Measurements from ENCODE around the gene MAD1L1. TPM values are rescaled to one million over a fixed set of nuclear protein-coding genes. Genes with fewer than 3 reads are reported as not detected.

MAD1L1 gene
- total RNA-seq, 2 donors from 2014 or later = 39.5 to 79.4 TPM

DNA sequence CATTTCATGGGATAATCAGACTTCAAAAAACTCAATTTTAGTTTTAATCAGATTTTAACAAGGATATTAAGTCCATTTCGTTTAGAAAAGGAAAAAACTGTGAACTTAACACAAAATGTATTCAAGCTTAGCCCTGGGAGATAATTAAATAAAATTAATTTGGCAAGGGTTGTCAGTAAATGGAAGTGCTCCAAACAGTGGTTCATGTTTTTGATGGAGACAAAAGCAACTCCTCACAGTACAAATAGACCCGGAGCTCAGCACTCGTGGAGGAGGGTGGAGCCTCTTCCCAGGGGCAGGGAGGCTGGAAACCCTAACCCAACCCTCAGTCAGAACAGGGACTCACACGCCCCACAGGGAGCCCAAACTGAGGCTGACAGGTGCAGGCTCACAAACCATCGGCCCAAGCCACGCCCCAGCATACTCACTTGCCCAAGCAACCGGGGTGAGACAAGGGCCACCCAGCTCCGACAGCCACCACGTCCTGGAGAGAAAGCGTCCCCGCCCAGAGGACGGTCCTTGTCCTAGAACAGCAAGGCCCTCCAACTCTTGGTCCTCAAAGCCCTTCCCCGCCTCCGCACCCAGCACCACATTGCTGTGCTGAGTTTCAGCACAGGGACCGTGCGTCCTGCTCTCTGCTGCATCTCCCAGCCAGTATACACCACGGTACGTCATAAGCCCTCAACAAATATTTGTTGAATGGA, 39.8 kb downstream of the MAD1L1 start:
- no peak for DNase-seq (ENCODE audit: low spot score)
- no peak overlapping the region for H3K4me3 Mint-ChIP-seq
- no peaks in the 10 kb centered on the region for H3K9me3 Mint-ChIP-seq
- H3K4me1 Mint-ChIP-seq (ENCODE audit: low read depth in 2 of 2) = peaks cover 5 to 6% of the 10 kb centered on the region in 2 donors
- no peaks in the 10 kb centered on the region for H3K27me3 Mint-ChIP-seq
- no peak overlapping the region for H3K27ac Mint-ChIP-seq
- H3K36me3 Mint-ChIP-seq = peaks cover 14% of the 10 kb centered on the region
- no peak for ATAC-seq

GRCh38 chr7:2191016-2191415, 41.7 kb downstream of the MAD1L1 start:
- no peak for DNase-seq (ENCODE audit: low spot score)
- Mint-ChIP-seq H3K36me3 (peaks cover 14% of the 10 kb centered on the region), H3K4me1 (ENCODE audit: low read depth in 2 of 2) (peaks cover 0 to 3% of the 10 kb centered on the region in 2 donors), H3K9me3 (no peaks in the 10 kb centered on the region), H3K27ac (no peak overlapping the region), H3K27me3 (no peaks in the 10 kb centered on the region), H3K4me3 (no peak overlapping the region)
- ATAC-seq = no peak

DNA sequence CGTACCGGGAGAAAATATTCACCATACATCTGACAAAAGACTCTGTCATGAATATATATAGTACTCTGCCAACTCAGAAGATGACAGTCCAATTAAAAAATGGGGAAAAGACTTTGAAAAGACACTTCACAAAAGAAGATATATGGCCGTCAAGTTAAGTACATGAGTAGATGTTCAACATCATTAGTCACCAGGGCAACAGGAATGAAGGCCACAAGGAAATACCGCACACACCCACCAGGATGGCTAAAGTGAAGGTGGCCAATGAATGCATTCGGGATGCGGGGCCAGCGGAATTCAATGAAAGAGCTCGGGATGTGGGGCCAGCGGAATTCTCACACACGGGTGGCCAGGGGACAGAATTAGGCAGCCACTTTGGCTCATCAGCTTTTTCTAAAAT, 42.2 kb downstream of the MAD1L1 start:
- ATAC-seq (no peak), DNase-seq (ENCODE audit: low spot score) (no peak)
- no peak overlapping the region for H3K4me3 Mint-ChIP-seq
- no peak overlapping the region for H3K27ac Mint-ChIP-seq
- no peaks in the 10 kb centered on the region for H3K9me3 Mint-ChIP-seq
- H3K27me3 Mint-ChIP-seq = no peaks in the 10 kb centered on the region
- peaks cover 0 to 3% of the 10 kb centered on the region in 2 donors for H3K4me1 Mint-ChIP-seq (ENCODE audit: low read depth in 2 of 2)
- H3K36me3 Mint-ChIP-seq = peaks cover 14% of the 10 kb centered on the region

DNA sequence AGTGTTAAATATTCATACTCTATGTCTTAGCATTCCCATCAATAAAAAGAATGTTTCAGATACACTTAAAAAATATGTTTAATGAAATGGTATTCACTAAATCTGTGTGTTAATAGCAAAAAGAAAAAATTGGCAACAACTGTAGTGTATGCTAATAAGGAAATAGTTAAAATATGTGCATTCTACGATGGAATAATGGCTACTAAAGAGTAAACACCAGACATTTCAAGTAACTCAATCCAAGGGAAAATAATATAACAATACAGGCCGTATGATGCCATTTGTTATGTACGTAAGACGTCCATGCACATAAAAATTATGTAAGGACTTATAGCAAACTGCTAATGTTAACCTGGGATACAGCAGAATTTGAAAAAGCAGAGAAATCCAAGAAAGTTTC, 46.6 kb downstream of the MAD1L1 start:
- ATAC-seq (no peak), DNase-seq (ENCODE audit: low spot score) (no peak)
- H3K4me3 Mint-ChIP-seq = no peak overlapping the region
- H3K27ac Mint-ChIP-seq = no peak overlapping the region
- no peaks in the 10 kb centered on the region for H3K9me3 Mint-ChIP-seq
- peaks cover 0 to 3% of the 10 kb centered on the region in 2 donors for H3K4me1 Mint-ChIP-seq (ENCODE audit: low read depth in 2 of 2)
- H3K36me3 Mint-ChIP-seq = peaks cover 14% of the 10 kb centered on the region
- H3K27me3 Mint-ChIP-seq = no peaks in the 10 kb centered on the region

DNA sequence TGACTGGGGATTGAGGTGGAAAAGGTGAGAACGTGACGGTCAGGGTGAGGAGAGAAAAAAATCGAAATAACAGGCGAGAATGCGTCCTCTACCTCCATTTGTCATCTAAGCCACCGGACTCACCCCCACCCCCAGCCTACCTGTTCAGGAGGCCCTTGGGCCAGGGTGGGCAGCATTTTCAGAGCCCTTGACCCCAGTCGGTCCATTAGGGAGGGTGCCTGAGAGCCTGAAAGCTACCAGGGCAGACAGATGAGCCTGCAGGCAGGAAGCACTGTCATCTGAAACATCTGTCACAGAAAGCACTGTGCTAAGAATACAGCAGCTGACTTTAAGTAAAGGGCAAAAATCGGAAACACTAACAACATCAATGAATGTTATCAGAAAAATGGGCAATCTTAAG, 47.0 kb downstream of the MAD1L1 start:
- DNase-seq (ENCODE audit: low spot score) (no peak), ATAC-seq (no peak)
- Mint-ChIP-seq H3K4me1 (ENCODE audit: low read depth in 2 of 2) (peaks cover 0 to 3% of the 10 kb centered on the region in 2 donors), H3K36me3 (peaks cover 14% of the 10 kb centered on the region), H3K9me3 (no peaks in the 10 kb centered on the region), H3K27ac (no peak overlapping the region), H3K4me3 (no peak overlapping the region), H3K27me3 (no peaks in the 10 kb centered on the region)

GRCh38 chr7:2182461-2182860, 50.3 kb downstream of the MAD1L1 start:
- Mint-ChIP-seq H3K4me3 (no peak overlapping the region), H3K36me3 (no peaks in the 10 kb centered on the region), H3K27me3 (no peaks in the 10 kb centered on the region), H3K27ac (no peak overlapping the region), H3K4me1 (ENCODE audit: low read depth in 2 of 2) (no peaks in the 10 kb centered on the region), H3K9me3 (no peaks in the 10 kb centered on the region)
- DNase-seq (ENCODE audit: low spot score) = no peak
- no peak for ATAC-seq

- no peak for ATAC-seq
- no peak for DNase-seq (ENCODE audit: low spot score)
- Mint-ChIP-seq H3K4me1 (ENCODE audit: low read depth in 2 of 2) (no peaks in the 10 kb centered on the region), H3K36me3 (no peaks in the 10 kb centered on the region), H3K27me3 (no peaks in the 10 kb centered on the region), H3K4me3 (no peak overlapping the region), H3K27ac (no peak overlapping the region), H3K9me3 (no peaks in the 10 kb centered on the region)
Measured at GRCh38 chr7:2181077-2181854, 51.5 kb downstream of the MAD1L1 start.

GRCh38 chr7:2180081-2180480, 52.7 kb downstream of the MAD1L1 start:
- no peak for DNase-seq (ENCODE audit: low spot score)
- no peaks in the 10 kb centered on the region for H3K36me3 Mint-ChIP-seq
- no peak overlapping the region for H3K4me3 Mint-ChIP-seq
- no peak overlapping the region for H3K27ac Mint-ChIP-seq
- no peaks in the 10 kb centered on the region for H3K27me3 Mint-ChIP-seq
- no peaks in the 10 kb centered on the region for H3K9me3 Mint-ChIP-seq
- ATAC-seq = no peak
- H3K4me1 Mint-ChIP-seq (ENCODE audit: low read depth in 2 of 2) = no peaks in the 10 kb centered on the region

DNA sequence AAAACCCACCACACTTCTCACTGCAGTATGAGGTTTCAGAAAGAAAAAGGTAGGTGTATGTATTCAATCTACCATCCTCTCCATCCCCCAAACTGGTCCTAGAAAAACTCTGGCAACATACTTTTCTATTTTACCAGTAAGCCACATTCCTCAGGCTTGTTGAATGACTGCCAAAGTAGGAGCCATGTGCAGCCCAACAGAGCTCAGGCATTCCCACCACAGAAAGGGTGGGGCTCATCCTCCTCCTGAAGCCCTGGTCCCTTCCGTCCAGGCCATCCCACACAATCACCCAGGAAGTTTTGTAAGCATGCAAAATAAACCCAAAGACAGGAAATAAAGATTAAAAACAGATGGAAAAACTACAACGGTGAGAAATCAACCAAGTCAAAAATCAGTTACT, 57.2 kb downstream of the MAD1L1 start:
- ATAC-seq (no peak), DNase-seq (ENCODE audit: low spot score) (no peak)
- no peaks in the 10 kb centered on the region for H3K9me3 Mint-ChIP-seq
- H3K4me1 Mint-ChIP-seq (ENCODE audit: low read depth in 2 of 2) = peaks cover 6 to 9% of the 10 kb centered on the region in 2 donors
- no peaks in the 10 kb centered on the region for H3K27me3 Mint-ChIP-seq
- no peak overlapping the region for H3K4me3 Mint-ChIP-seq
- H3K36me3 Mint-ChIP-seq = peaks cover 7% of the 10 kb centered on the region
- H3K27ac Mint-ChIP-seq = no peak overlapping the region

GRCh38 chr7:2175091-2175490, 57.7 kb downstream of the MAD1L1 start:
- H3K4me1 Mint-ChIP-seq (ENCODE audit: low read depth in 2 of 2) = peaks cover 6 to 9% of the 10 kb centered on the region in 2 donors
- H3K9me3 Mint-ChIP-seq = no peaks in the 10 kb centered on the region

GRCh38 chr7:2173189-2173827, 59.4 kb downstream of the MAD1L1 start:
- Mint-ChIP-seq H3K9me3 (no peaks in the 10 kb centered on the region), H3K36me3 (peaks cover 7% of the 10 kb centered on the region), H3K4me3 (no peak overlapping the region), H3K4me1 (ENCODE audit: low read depth in 2 of 2) (peaks cover 6 to 9% of the 10 kb centered on the region in 2 donors), H3K27ac (no peak overlapping the region), H3K27me3 (no peaks in the 10 kb centered on the region)
- ATAC-seq = no peak
- no peak for DNase-seq (ENCODE audit: low spot score)

More at GRCh38 chr7:2175091-2175490, 57.7 kb downstream of the MAD1L1 start:
- no peaks in the 10 kb centered on the region for H3K27me3 Mint-ChIP-seq
- ATAC-seq (no peak), DNase-seq (ENCODE audit: low spot score) (no peak)
- no peak overlapping the region for H3K4me3 Mint-ChIP-seq
- no peak overlapping the region for H3K27ac Mint-ChIP-seq
- H3K36me3 Mint-ChIP-seq = peaks cover 7% of the 10 kb centered on the region

DNA sequence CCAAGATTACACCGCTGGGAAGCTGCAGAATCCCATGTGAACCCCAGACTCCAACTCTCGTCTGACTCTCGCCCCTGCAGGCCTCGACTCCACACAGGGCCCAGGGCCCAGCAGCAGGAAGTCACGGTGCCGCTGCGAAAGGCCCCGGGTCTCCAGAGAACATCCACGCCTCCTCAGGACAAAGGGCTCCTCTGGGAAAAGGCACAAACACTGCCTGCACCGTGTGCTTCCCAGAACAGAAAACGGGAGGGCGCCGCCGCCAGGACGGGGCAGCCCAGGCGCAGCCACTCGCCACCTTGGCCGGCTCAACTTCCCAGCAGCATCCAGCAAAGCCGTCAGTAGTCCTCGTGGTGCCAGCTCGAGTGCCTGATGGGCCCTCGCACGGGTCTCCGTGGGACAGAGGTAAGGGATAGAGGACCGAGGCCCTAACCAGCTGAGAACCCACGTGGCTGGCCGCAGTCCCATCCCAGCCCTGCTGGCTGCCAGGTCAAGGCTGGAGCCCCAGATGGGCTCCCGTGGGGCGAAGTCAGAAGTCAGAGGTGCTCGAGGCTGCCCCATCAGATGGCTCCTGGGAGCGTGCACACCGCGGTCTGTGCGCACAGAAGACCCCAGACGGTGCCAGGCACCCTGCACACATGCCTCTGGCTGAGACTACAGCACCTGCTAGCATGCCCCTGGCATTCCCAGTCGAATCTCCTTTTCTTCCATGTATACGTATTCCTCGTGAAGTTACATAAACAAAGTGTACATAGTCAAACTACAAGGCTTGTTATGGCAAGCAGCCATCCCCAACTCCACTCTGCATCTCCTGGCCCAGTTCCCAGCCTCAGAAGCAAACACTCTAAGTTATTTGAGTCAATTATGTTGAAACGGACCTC, 60.2 kb downstream of the MAD1L1 start:
- H3K36me3 Mint-ChIP-seq = peaks cover 7% of the 10 kb centered on the region
- DNase-seq (ENCODE audit: low spot score) (no peak), ATAC-seq (peak in 1 of 2 donors; percentile 45)
- no peaks in the 10 kb centered on the region for H3K27me3 Mint-ChIP-seq
- H3K27ac Mint-ChIP-seq = no peak overlapping the region
- H3K9me3 Mint-ChIP-seq = no peaks in the 10 kb centered on the region
- H3K4me1 Mint-ChIP-seq (ENCODE audit: low read depth in 2 of 2) = peaks cover 6 to 9% of the 10 kb centered on the region in 2 donors
- no peak overlapping the region for H3K4me3 Mint-ChIP-seq

DNA sequence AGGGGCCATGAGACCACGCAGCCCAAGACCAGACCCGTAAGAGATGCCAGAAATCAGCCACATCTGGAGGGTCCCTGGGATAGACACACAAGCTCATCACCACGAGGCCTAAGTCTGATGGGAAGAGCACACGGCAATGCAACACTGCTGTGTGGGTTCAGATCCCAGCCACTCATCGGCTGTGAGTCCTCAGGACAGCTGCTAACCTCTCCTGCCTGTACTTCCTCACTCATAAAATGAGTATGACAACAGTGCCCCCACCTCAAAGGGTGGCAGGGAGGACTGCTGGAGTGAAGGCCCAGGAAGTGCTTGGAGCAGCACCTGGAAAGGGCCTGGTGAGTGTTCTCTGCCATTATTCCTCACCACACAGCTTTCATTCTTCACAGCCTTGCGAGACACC, 60.9 kb downstream of the MAD1L1 start:
- Mint-ChIP-seq H3K27me3 (no peaks in the 10 kb centered on the region), H3K4me1 (ENCODE audit: low read depth in 2 of 2) (peaks cover 6 to 9% of the 10 kb centered on the region in 2 donors), H3K9me3 (no peaks in the 10 kb centered on the region), H3K4me3 (no peak overlapping the region), H3K36me3 (peaks cover 7% of the 10 kb centered on the region), H3K27ac (no peak overlapping the region)
- DNase-seq (ENCODE audit: low spot score) (no peak), ATAC-seq (no peak)
